Measurements from ENCODE around the gene CHODL.

The CHODL gene, protein sequence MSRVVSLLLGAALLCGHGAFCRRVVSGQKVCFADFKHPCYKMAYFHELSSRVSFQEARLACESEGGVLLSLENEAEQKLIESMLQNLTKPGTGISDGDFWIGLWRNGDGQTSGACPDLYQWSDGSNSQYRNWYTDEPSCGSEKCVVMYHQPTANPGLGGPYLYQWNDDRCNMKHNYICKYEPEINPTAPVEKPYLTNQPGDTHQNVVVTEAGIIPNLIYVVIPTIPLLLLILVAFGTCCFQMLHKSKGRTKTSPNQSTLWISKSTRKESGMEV

DNA sequence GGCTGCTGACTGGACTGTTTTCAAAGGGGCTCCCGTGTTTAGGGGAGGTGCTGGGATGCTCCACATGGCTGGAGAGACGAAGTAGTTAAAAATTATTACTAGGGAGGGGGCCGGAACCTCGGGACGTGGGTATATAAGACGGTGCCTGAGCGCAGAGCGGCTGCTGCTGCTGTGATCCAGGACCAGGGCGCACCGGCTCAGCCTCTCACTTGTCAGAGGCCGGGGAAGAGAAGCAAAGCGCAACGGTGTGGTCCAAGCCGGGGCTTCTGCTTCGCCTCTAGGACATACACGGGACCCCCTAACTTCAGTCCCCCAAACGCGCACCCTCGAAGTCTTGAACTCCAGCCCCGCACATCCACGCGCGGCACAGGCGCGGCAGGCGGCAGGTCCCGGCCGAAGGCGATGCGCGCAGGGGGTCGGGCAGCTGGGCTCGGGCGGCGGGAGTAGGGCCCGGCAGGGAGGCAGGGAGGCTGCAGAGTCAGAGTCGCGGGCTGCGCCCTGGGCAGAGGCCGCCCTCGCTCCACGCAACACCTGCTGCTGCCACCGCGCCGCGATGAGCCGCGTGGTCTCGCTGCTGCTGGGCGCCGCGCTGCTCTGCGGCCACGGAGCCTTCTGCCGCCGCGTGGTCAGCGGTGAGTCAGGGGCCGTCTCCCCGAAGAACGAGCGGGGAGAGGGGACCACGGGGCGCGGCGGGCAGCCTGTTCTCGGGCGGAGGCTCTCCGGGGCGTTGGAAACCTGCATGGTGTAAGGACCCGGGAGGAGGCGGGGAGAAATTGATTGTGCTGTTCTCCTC is at the start of gene CHODL:
CHODL (plus strand) TSS at position 163 of the 793 bp plus-strand sequence; CDS start at position 554, 391 bp downstream.
- in situ Hi-C loops (cut with MboI; ENCODE audit: low pct_unique_long_range_greater_than_20kb, low sequenced_read_pairs), result no loop called here
- no peak for DNase-seq

DNA sequence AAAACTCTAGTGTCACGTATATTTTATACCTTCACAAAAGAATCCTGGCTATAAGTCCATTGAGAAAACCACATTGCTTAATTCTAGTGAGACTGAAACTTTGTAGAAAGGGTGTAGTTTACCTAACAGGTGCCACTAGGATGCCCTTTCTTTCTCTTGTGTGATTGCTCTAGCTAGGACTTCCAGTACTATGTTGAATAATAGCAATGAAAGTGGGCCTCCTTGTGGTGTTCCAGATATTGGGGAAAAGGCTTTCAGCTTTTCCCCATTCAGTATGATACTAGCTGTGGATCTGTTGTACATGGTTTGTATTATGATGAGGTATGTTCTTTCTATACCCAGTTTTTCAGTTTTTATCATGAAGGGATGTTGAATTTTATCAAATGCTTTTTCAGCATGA is 39.7 kb upstream of the CHODL start:
- peak; percentile 3 for DNase-seq
- in situ Hi-C loops (cut with MboI; ENCODE audit: low pct_unique_long_range_greater_than_20kb, low sequenced_read_pairs), result no loop called here

DNA sequence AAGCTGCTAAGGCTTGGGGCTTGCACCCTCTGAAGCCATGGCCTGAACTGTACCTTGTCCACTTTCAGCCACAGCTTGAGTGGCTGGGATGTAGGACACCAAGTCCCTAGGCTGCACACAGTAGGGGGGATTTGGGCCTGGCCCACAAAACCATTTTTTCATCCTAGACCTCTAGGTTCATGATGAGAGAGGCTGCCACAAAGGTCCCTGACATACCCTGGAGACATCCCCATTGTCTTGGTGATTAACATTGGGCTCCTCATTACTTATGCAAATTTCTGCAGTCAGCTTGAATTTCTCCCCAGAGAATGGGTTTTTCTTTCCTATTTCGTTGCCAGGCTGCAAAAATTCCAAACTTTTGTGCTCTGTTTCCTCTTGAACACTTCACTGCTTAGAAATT is 26.3 kb upstream of the CHODL start:
- in situ Hi-C loops (cut with MboI; ENCODE audit: low pct_unique_long_range_greater_than_20kb, low sequenced_read_pairs), result no loop called here
- no peak for DNase-seq

DNA sequence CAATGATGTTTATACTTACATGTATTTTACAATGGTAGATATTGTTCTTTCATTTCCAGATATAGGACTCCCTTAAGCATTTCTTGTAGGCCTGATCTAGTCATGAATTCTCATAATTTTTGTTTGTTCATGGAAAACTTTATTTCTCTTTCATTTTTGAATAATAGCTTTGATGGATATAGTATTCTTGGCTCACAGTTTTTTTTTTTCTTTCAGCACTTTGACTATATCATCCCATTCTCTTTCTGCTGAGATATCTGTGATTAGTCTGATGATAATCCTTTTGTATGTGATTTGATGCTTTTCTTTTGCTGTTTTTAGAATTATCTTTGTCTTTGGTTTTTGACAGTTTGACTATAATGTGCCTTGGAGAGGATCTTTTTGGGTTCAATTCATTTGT is 24.1 kb upstream of the CHODL start:
- DNase-seq, result no peak
- in situ Hi-C loops (cut with MboI; ENCODE audit: low pct_unique_long_range_greater_than_20kb, low sequenced_read_pairs), result no loop called here

DNA sequence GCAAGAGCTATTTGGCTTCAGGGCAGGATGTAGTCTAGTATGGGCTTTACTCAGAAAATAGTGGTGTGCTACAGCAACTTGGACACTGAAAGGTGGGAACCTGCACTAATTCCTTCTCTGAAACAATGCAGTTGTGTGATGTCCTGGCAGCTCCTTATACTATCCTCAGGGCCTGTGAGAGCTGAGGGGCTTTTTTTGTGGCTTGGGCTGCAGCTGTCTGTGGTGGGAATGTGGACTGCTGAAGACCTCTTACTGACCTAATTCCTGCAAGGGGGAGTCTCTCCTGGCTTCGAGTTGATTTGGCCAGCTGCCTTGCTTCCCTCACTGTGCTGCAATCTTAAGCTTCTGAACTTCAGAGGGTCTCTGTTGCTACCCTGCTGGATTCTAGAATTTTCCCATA is 22.3 kb upstream of the CHODL start:
- DNase-seq, result no peak
- in situ Hi-C loops (cut with MboI; ENCODE audit: low pct_unique_long_range_greater_than_20kb, low sequenced_read_pairs), result no loop called here

DNA sequence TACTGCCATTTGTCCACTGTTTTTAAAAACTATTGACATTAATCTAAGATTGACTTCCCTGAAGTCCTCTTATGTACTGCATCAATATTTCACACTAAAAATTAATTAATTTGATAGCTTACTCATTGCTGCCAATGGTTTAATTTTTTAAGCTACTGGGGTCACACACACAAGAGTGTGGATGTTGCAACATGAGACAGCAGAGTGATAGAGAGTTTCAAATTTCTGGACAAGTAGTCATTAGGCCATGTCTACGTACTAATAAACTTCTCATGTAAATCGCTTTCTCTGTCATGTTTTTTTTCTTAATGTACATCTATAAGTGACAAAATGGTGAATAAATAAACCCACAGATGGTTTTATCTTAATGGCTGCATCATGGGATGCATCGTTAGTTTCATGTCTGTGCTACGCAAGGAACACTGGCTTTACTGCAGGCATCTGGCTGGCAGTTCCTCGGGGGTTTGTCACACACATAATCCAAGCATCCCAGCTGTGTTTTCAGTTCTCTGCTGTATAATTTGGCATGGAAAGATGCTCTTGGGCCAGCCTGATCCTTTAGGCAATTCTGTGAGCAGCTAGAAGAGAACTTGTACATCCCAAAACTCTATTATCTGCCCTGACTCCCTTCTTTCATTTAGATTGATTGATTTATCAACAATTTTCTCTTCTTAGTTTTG is 16.4 kb upstream of the CHODL start:
- in situ Hi-C loops (cut with MboI; ENCODE audit: low pct_unique_long_range_greater_than_20kb, low sequenced_read_pairs), result no loop called here
- DNase-seq, result no peak

DNA sequence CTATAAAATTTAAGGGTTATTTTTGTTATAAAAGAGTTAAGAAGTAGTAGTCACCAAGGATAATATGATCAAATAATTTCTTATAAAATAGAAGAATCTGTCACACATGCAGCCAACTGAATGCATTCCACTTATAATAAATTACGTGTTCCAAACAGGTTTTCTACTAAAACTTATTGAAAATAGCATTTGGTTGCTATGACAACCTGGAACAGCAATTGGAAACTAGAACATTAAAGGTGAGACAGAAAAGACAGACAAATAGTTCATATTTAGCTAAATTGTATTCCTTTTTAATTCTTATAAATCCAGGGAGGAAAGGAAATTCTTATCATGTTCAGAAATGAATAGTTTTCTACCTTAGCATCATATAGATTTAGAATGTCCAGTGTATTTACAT is 9.1 kb upstream of the CHODL start:
- DNase-seq, result no peak
- in situ Hi-C loops (cut with MboI; ENCODE audit: low pct_unique_long_range_greater_than_20kb, low sequenced_read_pairs), result no loop called here

DNA sequence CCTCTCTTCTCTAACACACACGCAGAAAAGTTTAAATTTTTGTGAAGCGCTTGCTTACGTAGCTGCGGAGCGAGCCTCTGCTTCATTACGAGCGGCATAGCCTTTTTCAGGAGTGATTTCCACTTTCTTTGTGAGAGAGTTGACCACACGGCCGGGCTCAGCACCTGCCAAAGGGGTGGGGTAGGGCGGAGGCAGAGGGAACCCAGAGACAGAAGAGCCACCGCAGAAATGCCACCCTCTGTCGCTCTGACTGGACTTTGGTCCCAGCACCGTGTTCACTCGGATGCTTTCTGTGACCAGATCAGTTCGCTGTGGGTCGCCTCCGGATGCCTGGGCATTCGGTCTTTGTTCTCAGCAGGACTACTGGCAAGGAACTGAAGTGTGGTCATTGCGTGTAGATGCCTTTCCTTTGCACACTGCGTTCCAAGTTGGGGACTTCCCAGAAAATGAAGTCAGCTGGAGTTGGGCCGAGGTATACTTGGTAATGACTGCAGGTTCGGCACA is 883 bp downstream of the CHODL start:
- DNase-seq, result no peak

DNA sequence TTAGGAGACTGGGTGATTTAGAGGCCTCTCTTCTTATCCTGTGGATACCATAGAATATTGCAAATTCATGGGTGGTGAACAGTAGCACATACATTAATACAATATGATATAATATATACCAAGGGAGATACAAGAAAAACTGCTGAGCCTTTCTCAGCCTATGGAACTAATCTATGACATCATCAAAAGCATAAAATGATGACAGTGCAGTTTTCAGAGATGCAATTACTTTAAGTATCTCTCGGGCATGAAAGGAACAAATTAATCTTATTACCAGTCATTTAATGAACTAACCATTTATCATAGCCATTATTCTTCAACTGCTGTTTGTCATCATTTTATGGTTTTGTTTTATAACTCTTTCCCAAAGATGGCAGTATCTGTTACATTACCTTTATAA is 3.5 kb downstream of the CHODL start:
- in situ Hi-C loops (cut with MboI; ENCODE audit: low pct_unique_long_range_greater_than_20kb, low sequenced_read_pairs), result no loop called here
- DNase-seq, result no peak

More for the DNA sequence above, 883 bp downstream of the CHODL start:
- in situ Hi-C loops (cut with MboI; ENCODE audit: low pct_unique_long_range_greater_than_20kb, low sequenced_read_pairs), result no loop called here

DNA sequence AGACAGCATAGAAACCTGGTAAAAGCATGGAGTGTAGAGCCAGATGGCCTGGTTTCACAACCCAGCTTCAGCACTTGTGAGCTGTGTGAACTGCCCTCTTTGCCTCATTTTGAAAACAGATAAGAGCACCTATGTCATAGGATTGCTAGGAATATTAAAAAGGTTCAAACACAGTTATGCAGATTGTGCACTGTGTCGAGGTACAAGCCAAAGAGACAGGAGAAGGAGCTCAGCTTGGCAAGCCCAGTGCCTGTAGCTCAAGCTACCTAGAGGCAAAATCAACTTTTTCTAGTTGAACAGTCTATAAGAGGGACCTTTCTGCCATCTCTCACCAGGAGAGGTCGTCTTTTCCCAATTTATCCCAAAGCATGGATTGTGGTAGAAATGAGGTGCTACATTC is 5.0 kb downstream of the CHODL start:
- DNase-seq, result peak; percentile 24
- in situ Hi-C loops (cut with MboI; ENCODE audit: low pct_unique_long_range_greater_than_20kb, low sequenced_read_pairs), result no loop called here

DNA sequence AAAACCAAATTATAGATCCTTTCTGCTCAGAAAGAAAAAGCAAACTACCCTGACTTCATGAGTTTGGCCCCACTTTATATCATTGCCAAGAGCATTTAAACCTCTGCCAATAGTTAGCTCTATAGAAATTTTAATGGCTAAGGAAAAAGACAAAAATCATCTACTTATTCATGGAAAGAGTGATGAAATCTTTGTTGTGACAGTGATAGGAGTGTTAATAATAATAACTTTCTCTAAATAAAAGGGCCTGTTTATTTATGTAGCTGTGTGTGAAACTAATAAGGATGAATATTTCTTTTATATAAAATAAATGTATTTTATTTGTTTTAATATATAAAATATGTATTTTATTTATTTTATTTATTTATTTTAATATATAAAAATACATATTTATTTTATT is 6.4 kb downstream of the CHODL start:
- in situ Hi-C loops (cut with MboI; ENCODE audit: low pct_unique_long_range_greater_than_20kb, low sequenced_read_pairs), result no loop called here
- peak; percentile 21 for DNase-seq

DNA sequence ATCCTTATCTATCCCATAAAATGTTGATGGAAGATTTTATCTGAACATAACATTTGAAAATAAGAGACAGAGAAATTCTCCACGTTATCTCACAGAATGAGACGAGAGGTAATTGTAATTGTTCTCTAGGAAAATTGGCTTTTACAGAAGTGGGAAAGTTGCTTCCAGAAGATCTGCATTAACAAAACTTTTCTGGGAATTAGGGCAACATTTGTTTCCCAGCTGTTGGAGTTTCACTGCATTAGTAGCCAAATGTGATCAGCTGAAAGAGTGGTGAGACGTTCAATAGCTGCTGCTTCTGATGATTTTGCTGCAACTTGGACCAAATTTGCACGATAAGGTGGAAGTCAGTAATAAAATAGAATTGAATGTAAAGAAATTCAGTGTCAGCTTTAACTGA is 7.6 kb downstream of the CHODL start:
- no peak for DNase-seq
- in situ Hi-C loops (cut with MboI; ENCODE audit: low pct_unique_long_range_greater_than_20kb, low sequenced_read_pairs), result no loop called here

DNA sequence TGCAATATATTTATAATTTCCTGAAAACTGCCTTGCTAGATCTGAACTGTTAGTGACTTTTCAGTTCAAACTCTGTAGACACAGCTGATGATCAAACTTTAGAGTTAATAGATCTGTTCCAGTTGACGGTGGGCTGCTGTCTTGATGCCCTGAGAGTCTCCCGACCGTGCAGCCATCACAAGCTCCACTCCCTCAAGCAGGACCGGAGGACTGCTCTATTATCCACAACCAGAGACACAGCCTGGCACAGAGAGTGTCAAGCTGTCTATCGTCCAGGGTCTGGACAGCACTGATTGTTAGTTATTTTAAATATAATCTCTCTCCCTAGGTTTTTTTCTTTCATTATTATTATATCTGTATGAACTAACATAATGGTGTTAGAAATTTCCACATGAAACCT is 8.0 kb downstream of the CHODL start:
- no peak for DNase-seq
- in situ Hi-C loops (cut with MboI; ENCODE audit: low pct_unique_long_range_greater_than_20kb, low sequenced_read_pairs), result no loop called here

DNA sequence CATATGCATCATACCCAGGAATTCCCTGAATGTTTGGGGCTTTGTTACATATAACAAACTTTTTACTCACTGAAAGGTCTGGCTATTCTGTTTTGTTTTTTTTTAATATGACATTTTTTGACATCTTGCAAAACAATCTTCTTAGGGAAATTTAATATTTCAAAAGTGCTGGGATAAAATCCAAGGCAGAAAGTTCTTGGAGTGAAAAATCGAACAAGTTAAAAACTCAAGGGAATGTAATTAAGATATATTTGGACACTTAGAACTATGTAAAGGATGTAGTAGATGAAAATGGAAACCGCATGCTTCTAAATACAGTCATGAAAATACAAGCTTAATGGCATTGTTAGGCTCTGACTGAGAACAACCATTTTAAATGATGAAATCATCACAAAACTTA is 8.6 kb downstream of the CHODL start:
- in situ Hi-C loops (cut with MboI; ENCODE audit: low pct_unique_long_range_greater_than_20kb, low sequenced_read_pairs), result no loop called here
- no peak for DNase-seq

DNA sequence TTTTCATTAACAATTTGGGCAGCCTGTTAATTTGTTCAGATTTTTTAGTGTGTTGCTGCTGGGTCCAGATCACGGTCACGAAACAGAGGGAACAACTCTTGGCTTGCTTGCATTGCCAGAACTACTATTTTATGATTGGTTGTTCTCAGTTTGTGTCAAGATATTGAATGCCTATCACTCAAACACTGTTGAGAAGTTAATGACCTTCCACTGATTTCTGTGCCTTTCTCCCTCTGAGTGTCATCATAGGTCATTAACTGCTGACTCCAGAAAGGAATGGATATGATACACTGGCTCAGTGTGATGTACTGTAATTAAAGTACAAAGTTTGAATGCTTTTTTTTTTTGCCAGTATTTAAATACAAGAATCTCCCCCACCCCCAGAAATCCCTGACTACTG is 9.2 kb downstream of the CHODL start:
- no peak for DNase-seq
- in situ Hi-C loops (cut with MboI; ENCODE audit: low pct_unique_long_range_greater_than_20kb, low sequenced_read_pairs), result no loop called here

DNA sequence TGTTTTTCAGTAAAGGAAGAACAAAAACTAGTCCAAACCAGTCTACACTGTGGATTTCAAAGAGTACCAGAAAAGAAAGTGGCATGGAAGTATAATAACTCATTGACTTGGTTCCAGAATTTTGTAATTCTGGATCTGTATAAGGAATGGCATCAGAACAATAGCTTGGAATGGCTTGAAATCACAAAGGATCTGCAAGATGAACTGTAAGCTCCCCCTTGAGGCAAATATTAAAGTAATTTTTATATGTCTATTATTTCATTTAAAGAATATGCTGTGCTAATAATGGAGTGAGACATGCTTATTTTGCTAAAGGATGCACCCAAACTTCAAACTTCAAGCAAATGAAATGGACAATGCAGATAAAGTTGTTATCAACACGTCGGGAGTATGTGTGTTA is 21.3 kb downstream of the CHODL start:
- in situ Hi-C loops (cut with MboI; ENCODE audit: low pct_unique_long_range_greater_than_20kb, low sequenced_read_pairs), result no loop called here
- DNase-seq, result no peak

DNA sequence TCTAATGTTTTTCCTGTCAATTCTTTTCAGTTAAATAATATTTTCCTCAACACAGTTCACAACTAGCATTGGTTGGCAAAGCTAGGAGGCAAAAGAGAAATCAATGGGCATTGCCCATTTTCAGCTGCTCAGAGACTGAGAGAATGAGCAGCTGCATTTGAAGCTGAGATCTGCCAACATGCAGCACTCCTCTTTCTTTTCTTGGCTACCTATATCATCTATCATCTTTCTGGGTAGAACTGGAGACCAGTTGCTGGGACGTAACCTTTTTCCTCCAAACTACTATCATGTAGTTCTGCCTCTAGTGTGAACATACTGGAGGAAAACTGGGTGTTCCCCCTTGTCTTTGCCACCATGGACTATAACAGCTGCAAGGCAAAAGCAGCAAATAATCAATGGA is 22.9 kb downstream of the CHODL start:
- DNase-seq, result no peak
- in situ Hi-C loops (cut with MboI; ENCODE audit: low pct_unique_long_range_greater_than_20kb, low sequenced_read_pairs), result no loop called here

DNA sequence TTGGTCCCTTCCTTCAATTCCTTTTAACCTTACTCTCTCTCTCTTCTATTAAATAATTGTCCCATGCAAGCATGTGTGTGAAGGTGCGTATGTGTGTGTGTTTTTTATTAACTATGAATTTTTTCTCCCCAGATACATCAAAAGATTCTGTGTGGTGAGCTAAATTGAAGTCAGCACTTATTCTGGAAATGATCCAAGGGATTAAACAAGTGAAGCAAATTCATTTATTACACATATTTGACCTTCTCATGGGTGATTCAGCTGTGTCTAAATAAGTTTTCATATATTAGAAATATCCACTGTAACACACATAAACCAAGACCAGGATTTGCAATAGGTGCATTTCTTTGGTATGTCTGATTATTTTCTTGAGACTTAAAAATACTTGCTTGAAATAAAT is 24.3 kb downstream of the CHODL start:
- in situ Hi-C loops (cut with MboI; ENCODE audit: low pct_unique_long_range_greater_than_20kb, low sequenced_read_pairs), result no loop called here
- DNase-seq, result no peak

DNA sequence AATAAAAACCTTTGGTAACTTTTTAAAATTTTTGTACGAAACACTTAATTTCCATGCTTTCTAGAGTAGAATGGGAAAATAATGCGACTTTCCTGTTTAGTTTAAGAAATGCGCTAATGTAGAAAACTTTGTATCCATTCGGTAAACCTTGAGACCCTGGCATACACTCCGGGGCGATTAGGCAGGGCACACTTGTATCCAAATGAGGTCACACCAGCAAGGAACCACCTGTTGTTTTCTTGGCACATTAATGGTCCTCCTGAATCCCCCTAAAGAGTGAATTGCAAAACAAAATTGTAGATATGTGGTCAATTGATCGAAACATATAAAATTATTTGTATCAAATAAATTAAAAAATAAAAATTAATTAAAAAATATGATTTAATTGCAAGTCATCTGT is 25.2 kb downstream of the CHODL start:
- in situ Hi-C loops (cut with MboI; ENCODE audit: low pct_unique_long_range_greater_than_20kb, low sequenced_read_pairs), result no loop called here
- no peak for DNase-seq

DNA sequence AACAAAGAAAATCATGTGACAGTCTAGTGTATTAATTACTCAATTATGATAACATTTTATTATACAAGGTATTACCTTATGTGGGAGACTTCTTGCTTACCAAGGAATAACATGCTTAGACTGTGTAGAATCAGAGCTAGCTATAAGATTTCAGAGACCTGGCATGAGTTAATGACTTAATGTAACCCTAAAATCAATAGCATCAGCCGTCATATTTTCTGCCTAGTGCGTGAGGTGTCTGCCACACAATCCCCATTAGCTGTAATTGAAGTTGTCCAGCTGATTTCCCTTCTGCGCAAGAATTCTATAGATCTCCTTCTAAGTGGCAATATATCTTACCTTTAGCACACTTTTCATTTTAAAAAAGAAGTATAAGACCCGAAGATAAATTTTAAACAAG is 28.8 kb downstream of the CHODL start:
- in situ Hi-C loops (cut with MboI; ENCODE audit: low pct_unique_long_range_greater_than_20kb, low sequenced_read_pairs), result no loop called here
- DNase-seq, result no peak
